Measurements from ENCODE around the gene DHRS7B. TPM values are rescaled to one million over a fixed set of nuclear protein-coding genes. Genes with fewer than 3 reads are reported as not detected.

DHRS7B gene
- total and polyA plus RNA-seq, 2 of the 13 experiments (the other 11 are each of a cell fraction or from before 2014, with no cell fraction given) = 20.0 to 35.8 TPM

DNA sequence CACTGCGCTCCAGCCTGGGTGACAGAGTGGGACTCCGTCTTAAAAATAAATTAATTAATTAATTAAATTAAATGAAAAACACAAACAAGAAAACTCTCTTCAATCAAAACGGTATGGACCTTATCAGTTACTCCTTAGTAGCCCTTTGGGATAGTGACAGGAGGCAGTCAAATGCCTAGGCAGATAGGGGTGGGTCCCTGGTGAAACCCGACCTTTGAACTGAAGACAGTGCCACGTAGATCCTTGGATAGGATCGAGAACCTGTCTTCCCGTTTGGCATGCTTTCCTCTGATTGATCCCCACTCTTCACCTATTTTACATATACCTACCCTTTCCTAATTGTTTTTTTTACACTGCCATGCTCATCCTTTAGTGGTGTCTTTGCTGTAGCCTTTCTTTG, 22.2 kb upstream of the DHRS7B start:
- in situ Hi-C loops (cut with HindIII; ENCODE audit: extremely low pct_ligation_motif_present, low pct_unique_long_range_greater_than_20kb) = no loop called here
- no TSS peak for BruUV-seq (replicated peaks)
- Histone ChIP-seq H3K4me2 (ENCODE audit: low read depth, low read length) (no peak overlapping the region), H3K36me3 (replicated peaks in 1 of 2; ENCODE audit: control insufficient read depth in 1 of 2, insufficient read depth in 2 of 2, low read length in 2 of 2) (no peaks in the 10 kb centered on the region), H3K4me1 (ENCODE audit: insufficient read depth, low read length) (peaks cover 5% of the 10 kb centered on the region; the same call in 1 of the 2 replicates), H3K27me3 (ENCODE audit: control insufficient read depth in 1 of 2, insufficient read depth in 2 of 2, low read length in 2 of 2) (no peaks in the 10 kb centered on the region), H3K9me3 (ENCODE audit: low read length) (no peaks in the 10 kb centered on the region), H3K27ac (ENCODE audit: extremely low read length, insufficient read depth, low read length) (no peak overlapping the region), H3K79me2 (ENCODE audit: insufficient read depth, low read length) (no peaks in the 10 kb centered on the region), H4K20me1 (ENCODE audit: insufficient read depth, low read length) (no peaks in the 10 kb centered on the region), H3K4me3 (replicated peaks in 1 of 3; ENCODE audit: insufficient read depth in 1 of 3, low read depth in 2 of 3, low read length in 3 of 3) (no peak overlapping the region), H2AFZ (ENCODE audit: low read length) (no peak overlapping the region), H3K9ac (ENCODE audit: insufficient read depth, low read depth, low read length) (no peak overlapping the region)
- intact Hi-C loops (cut with micrococcal nuclease; ENCODE audit: unreplicated experiment) = no loop called here
- DNase-seq (ENCODE audit: low spot score) (no peak), ATAC-seq (no peak), FAIRE-seq (no peak)
- ChIA-PET CTCF (ENCODE audit: low intra/inter-chr PET ratio, low total read pairs) (no interaction called here), POLR2A (no interaction called here)
- 39% methylated on average over 7 of the region's 7 CpGs for WGBS (ENCODE audit: low lambda C conversion rate)
- TF ChIP-seq ZBTB3 (CRISPR knock-in tag; IDR thresholded peaks at IDR 0.05; ENCODE audit: borderline replicate concordance, low read depth) (no peak), MEF2D (CRISPR knock-in tag; IDR thresholded peaks at IDR 0.05) (no peak), PRPF4 (IDR thresholded peaks at IDR 0.05; ENCODE audit: low read depth, low read length, poor library complexity, severe bottlenecking) (no peak), GATA4 (IDR thresholded peaks at IDR 0.05; ENCODE audit: borderline replicate concordance, low read depth) (no peak), ZNF569 (CRISPR knock-in tag; IDR thresholded peaks at IDR 0.05; ENCODE audit: borderline replicate concordance) (no peak), REL (CRISPR knock-in tag; conservative IDR thresholded peaks at IDR 0.05) (no peak), ZBTB42 (CRISPR knock-in tag; IDR thresholded peaks at IDR 0.05) (no peak), HNF4A (CRISPR knock-in tag; IDR thresholded peaks at IDR 0.05) (no peak), SIN3A (IDR thresholded peaks at IDR 0.05; ENCODE audit: borderline replicate concordance, low read depth, low read length) (no peak), FOXK1 (CRISPR knock-in tag; IDR thresholded peaks at IDR 0.05; ENCODE audit: borderline replicate concordance, low read depth) (no peak), ZNF274 (CRISPR knock-in tag; IDR thresholded peaks at IDR 0.05) (no peak), PAF1 (CRISPR knock-in tag; IDR thresholded peaks at IDR 0.05) (no peak), MTF2 (CRISPR knock-in tag; IDR thresholded peaks at IDR 0.05; ENCODE audit: borderline replicate concordance) (no peak), ZNF703 (CRISPR knock-in tag; IDR thresholded peaks at IDR 0.05; ENCODE audit: borderline replicate concordance) (no peak), DR1 (CRISPR knock-in tag; IDR thresholded peaks at IDR 0.05) (no peak), KDM1A (CRISPR knock-in tag; IDR thresholded peaks at IDR 0.05) (no peak)
- TF ChIP-seq, protein P1, sequence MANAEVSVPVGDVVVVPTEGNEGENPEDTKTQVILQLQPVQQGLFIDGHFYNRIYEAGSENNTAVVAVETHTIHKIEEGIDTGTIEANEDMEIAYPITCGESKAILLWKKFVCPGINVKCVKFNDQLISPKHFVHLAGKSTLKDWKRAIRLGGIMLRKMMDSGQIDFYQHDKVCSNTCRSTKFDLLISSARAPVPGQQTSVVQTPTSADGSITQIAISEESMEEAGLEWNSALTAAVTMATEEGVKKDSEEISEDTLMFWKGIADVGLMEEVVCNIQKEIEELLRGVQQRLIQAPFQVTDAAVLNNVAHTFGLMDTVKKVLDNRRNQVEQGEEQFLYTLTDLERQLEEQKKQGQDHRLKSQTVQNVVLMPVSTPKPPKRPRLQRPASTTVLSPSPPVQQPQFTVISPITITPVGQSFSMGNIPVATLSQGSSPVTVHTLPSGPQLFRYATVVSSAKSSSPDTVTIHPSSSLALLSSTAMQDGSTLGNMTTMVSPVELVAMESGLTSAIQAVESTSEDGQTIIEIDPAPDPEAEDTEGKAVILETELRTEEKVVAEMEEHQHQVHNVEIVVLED (CRISPR knock-in tag; IDR thresholded peaks at IDR 0.05; ENCODE audit: borderline replicate concordance) = no peak
- TF ChIP-seq, protein P2, sequence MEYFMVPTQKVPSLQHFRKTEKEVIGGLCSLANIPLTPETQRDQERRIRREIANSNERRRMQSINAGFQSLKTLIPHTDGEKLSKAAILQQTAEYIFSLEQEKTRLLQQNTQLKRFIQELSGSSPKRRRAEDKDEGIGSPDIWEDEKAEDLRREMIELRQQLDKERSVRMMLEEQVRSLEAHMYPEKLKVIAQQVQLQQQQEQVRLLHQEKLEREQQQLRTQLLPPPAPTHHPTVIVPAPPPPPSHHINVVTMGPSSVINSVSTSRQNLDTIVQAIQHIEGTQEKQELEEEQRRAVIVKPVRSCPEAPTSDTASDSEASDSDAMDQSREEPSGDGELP (IDR thresholded peaks at IDR 0.05; ENCODE audit: borderline replicate concordance, low read depth) = no peak
- TF ChIP-seq, protein P3, sequence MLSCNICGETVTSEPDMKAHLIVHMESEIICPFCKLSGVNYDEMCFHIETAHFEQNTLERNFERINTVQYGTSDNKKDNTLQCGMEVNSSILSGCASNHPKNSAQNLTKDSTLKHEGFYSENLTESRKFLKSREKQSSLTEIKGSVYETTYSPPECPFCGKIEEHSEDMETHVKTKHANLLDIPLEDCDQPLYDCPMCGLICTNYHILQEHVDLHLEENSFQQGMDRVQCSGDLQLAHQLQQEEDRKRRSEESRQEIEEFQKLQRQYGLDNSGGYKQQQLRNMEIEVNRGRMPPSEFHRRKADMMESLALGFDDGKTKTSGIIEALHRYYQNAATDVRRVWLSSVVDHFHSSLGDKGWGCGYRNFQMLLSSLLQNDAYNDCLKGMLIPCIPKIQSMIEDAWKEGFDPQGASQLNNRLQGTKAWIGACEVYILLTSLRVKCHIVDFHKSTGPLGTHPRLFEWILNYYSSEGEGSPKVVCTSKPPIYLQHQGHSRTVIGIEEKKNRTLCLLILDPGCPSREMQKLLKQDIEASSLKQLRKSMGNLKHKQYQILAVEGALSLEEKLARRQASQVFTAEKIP (CRISPR knock-in tag; IDR thresholded peaks at IDR 0.05; ENCODE audit: borderline replicate concordance) = no peak
